Adipocyte (in vitro differentiated cells): Measurements from ENCODE around the gene NIF3L1.

ENCODE experiments used
- DNase-seq: peaks from one replicate; pipeline ENCODE4 v3.0.0-alpha.2; 2015; ENCODE audit warnings: low read depth
- H3K27me3 ChIP-seq: replicated peaks from 2 replicates; pipeline ENCODE4 v1.7.0; 2013; ENCODE audit warnings: mild to moderate bottlenecking, low read length, moderate library complexity; ENCODE audit not compliant: control insufficient read depth, insufficient read depth
- H3K36me3 ChIP-seq: 2 replicates; pipeline ENCODE4 v1.7.0; 2013; ENCODE audit warnings: low read length, mild to moderate bottlenecking, moderate library complexity; ENCODE audit not compliant: control insufficient read depth, insufficient read depth, severe bottlenecking
- H3K4me1 ChIP-seq: 2 replicates; pipeline ENCODE4 v1.7.0; 2013; ENCODE audit warnings: mild to moderate bottlenecking, low read length, moderate library complexity; ENCODE audit not compliant: control insufficient read depth, insufficient read depth
- H3K4me3 ChIP-seq: 2 replicates; pipeline ENCODE4 v1.7.0; 2013; ENCODE audit warnings: mild to moderate bottlenecking, low read length, moderate library complexity
- H3K9ac ChIP-seq: 2 replicates; pipeline ENCODE4 v1.7.0; 2013; ENCODE audit warnings: mild to moderate bottlenecking, low read length, moderate library complexity
- H3K9me3 ChIP-seq: 2 replicates; pipeline ENCODE4 v1.7.0; 2013; ENCODE audit warnings: mild to moderate bottlenecking, low read length, moderate library complexity; ENCODE audit not compliant: control insufficient read depth

Gene NIF3L1, protein sequence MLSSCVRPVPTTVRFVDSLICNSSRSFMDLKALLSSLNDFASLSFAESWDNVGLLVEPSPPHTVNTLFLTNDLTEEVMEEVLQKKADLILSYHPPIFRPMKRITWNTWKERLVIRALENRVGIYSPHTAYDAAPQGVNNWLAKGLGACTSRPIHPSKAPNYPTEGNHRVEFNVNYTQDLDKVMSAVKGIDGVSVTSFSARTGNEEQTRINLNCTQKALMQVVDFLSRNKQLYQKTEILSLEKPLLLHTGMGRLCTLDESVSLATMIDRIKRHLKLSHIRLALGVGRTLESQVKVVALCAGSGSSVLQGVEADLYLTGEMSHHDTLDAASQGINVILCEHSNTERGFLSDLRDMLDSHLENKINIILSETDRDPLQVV

DNA sequence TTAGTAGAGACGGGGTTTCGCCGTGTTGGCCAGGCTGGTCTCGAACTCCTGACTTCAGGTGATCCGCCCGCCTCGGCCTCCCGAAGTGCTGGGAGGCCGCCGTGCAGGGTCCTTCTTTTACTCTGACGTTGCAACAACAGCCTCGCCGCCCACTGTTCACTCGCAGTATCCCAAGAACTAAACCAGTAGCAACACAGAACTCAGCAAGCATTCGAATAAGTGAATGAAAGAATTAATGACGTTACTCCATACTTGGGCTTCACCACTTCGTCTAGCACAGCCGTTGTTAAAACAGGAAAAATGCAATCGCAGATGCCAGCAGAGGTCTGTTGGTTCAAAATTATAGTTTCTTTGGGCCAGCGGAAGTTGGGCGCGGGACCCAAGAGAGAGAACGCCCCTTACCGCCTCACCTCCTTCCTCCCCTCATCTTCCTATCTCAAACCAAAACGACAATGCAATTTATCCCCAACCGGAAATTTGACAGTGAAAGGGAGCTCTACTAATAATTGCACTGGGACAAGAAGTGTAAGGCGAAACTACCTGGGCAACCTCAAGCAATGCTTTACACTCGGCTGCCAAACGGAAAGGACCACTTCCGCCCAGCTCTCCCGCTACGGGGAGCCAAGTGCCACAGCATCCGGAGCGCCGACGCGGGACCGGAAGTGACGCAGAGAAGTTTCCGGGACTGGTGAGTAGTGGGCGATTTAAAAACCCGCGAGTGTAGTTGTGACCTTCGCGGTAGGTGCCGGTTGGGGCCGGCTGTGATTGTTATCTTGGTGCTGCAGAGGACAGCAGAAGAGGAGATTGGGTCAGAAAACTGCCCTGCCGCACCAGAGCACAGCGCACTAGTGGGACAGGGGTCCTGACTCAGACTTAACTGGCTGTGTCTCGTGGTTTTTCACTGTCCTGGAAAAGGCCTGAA is at the start of gene NIF3L1, which contains the start of gene PPIL3:
Gene NIF3L1 (plus strand): TSS at position 668 of the 922 bp plus-strand sequence. CDS start 2,573 bp downstream, outside the sequence.
Gene PPIL3 (minus strand): TSS at position 374 of the 922 bp plus-strand sequence. CDS start 1,462 bp downstream, outside the sequence.
- H3K27me3 ChIP-seq, result no peaks in the 10 kb centered on the region
- peak within 1 kb of the TSS; percentile 89 for H3K4me3 ChIP-seq
- H3K4me1 ChIP-seq, result peaks cover 12% of the 10 kb centered on the region
- H3K36me3 ChIP-seq, result peaks cover 22% of the 10 kb centered on the region
- DNase-seq, result peak; percentile 99
- peak within 1 kb of the TSS; percentile 89 for H3K9ac ChIP-seq
- H3K9me3 ChIP-seq, result no peaks in the 10 kb centered on the region

DNA sequence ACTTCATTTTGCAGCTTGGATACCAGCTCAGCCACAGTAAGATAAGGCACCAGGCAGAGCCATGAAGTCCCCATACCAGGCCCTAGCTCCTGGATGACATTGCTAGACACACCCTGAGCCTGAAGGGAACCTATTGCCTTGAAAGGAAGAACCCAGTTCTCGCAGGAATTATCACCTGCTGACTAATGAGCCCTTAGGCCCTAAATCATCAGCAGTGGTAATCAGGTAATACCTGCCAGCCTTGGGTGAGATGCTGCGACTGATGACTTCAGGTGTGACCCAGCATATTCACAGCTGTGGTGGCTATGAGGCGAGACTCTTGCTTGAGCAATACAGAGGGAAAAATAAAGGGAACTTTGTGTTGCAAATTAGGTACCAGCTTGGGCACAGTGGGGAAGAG is 49.7 kb upstream of the NIF3L1 start:
- no peak overlapping the region for H3K9ac ChIP-seq
- no peak overlapping the region for H3K4me3 ChIP-seq
- H3K4me1 ChIP-seq, result no peaks in the 10 kb centered on the region
- DNase-seq, result no peak
- no peaks in the 10 kb centered on the region for H3K27me3 ChIP-seq
- H3K36me3 ChIP-seq, result no peaks in the 10 kb centered on the region
- H3K9me3 ChIP-seq, result peaks cover 9% of the 10 kb centered on the region

DNA sequence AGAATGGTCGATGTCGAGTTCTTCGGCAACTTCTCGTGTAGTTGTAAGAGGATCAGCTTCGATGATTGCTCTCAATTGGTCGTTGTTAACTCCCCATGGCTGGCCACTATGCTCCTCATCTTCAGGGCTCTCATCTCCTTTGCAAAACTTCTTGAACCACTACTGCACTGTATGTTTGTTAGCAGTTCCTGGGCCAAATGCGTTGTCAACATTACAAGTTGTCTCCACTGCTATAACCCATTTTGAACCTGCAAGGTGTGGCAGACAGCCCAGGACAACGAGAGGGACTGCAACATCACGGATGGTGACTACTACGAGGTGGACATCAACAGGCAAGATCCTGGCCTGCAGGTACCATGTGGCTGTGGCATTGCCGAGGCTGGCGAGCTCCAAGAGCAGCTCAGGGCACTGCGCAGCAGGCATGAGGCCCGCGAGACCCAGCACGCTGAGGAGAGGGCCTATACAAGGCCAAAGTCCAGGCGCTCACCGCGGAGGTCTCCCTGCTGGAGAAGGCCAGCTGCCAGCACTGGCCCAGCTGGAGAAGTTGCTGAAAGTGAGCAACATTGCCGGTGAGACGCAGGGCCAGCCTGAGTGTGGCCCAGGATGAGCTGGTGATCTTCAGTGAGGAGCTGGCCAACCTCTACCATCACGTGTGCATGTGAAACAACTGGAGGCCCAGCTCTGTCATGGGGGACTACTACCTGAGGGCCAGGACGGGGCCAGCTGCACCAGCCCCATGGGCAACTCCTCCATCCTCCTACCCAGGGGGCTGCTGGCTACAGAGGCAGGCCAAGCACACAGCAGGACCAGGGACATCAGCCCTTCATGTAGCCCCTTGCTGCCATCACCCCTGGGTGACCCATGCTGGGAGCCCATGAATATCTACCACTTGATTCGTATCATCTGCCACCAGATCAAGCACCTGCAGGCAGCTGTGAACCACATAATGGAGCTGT is 44.9 kb upstream of the NIF3L1 start:
- H3K4me1 ChIP-seq, result no peaks in the 10 kb centered on the region
- no peak for DNase-seq

DNA sequence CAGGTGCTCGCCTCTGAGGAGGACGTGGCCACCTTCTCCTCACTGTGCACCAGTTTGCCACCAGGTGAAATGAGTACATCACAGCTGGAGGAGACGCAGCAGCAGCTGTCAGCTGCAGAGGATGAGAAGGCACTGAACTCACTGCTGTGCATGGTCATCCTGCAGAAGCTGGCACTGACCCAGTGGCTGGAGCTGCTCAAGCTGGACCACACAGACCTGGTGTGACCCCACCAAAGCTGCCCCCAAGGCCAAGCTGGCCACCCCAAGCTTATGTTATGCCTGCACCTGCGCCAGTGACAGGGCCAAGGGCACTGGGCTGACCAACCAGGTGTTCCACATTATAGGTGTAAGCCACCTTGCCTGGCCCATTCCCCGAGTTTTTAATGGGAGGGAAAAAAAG is 44.0 kb upstream of the NIF3L1 start:
- no peaks in the 10 kb centered on the region for H3K4me1 ChIP-seq
- no peak overlapping the region for H3K9ac ChIP-seq
- DNase-seq, result no peak
- no peak overlapping the region for H3K4me3 ChIP-seq
- no peaks in the 10 kb centered on the region for H3K9me3 ChIP-seq
- H3K27me3 ChIP-seq, result no peaks in the 10 kb centered on the region
- H3K36me3 ChIP-seq, result no peaks in the 10 kb centered on the region

More for the DNA sequence above, 44.9 kb upstream of the NIF3L1 start:
- no peaks in the 10 kb centered on the region for H3K27me3 ChIP-seq
- H3K9me3 ChIP-seq, result no peaks in the 10 kb centered on the region
- no peak overlapping the region for H3K4me3 ChIP-seq
- no peaks in the 10 kb centered on the region for H3K36me3 ChIP-seq
- H3K9ac ChIP-seq, result no peak overlapping the region

DNA sequence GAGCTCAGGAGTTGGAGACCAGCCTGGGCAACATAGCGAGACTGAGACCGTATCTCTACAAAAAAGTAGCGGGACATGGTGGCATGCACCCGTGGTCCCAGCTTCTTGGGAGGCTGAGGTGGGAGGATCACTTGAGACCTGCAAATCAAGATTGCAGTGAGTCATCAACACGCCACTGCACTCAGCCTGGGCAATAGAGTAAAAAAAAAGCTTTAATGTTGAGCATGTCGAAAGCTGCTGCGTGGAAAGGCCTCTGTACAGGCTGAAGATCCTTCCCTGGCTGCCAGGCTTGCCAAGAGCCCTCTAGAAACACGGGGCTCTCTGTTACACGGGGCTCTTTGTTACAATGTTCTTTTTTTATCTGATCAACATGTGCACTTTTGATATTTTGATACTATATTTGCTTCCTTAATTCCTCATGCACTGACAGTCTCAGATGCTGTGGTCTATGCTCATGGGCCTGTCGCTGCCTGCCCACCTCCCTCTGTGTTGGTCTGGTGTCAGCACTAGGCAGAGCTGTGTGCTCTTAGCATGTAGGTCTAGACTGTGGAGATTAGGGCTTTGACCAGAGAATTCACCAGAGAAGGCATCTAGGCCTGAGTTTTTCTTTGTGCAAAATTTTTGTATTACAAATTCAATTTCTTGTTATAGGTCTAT is 43.4 kb upstream of the NIF3L1 start:
- Histone ChIP-seq H3K9me3 (no peaks in the 10 kb centered on the region), H3K4me3 (no peak overlapping the region), H3K4me1 (no peaks in the 10 kb centered on the region), H3K27me3 (no peaks in the 10 kb centered on the region), H3K9ac (no peak overlapping the region), H3K36me3 (peaks cover 5% of the 10 kb centered on the region)
- DNase-seq, result no peak

DNA sequence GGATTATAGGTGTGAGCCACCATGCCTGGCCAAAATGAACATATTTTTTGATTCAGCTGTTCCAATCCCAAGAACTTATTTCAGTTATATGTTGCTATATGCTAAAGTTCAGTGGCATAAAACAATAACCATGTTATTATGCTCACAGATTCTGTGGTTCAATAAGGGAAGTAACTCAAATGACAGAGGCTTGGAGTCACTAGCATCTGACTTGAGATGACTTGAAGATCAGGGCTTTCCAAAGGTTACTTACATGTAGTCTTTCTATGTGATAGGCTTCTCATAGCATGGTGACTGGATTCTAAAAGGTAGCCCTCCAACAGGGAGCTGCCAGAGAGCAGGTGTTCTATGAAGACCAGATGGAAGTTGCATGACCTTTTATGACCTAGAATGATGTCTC is 41.9 kb upstream of the NIF3L1 start:
- Histone ChIP-seq H3K36me3 (peaks cover 20% of the 10 kb centered on the region), H3K4me1 (no peaks in the 10 kb centered on the region), H3K4me3 (no peak overlapping the region), H3K9me3 (no peaks in the 10 kb centered on the region), H3K27me3 (no peaks in the 10 kb centered on the region), H3K9ac (no peak overlapping the region)
- DNase-seq, result no peak

DNA sequence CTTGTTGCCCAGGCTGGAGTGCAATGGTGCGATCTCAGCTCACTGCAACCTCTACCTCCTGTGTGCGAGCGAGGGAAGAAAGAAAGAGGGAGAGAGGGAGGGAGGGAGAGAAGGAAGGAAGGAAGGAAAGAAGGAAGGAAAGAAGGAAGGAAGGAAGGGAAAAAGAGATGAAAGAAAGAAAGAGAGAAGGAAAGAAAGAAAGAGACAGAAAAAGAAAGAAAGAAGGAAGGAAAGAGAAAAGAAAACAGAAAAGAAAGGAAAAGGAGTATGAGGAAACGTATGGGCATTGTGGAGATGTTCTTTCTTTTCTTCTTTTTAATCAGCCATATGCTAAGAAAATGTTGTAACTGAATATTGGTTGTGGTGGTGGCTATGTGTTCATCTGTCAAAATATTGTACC is 41.2 kb upstream of the NIF3L1 start:
- DNase-seq, result no peak

DNA sequence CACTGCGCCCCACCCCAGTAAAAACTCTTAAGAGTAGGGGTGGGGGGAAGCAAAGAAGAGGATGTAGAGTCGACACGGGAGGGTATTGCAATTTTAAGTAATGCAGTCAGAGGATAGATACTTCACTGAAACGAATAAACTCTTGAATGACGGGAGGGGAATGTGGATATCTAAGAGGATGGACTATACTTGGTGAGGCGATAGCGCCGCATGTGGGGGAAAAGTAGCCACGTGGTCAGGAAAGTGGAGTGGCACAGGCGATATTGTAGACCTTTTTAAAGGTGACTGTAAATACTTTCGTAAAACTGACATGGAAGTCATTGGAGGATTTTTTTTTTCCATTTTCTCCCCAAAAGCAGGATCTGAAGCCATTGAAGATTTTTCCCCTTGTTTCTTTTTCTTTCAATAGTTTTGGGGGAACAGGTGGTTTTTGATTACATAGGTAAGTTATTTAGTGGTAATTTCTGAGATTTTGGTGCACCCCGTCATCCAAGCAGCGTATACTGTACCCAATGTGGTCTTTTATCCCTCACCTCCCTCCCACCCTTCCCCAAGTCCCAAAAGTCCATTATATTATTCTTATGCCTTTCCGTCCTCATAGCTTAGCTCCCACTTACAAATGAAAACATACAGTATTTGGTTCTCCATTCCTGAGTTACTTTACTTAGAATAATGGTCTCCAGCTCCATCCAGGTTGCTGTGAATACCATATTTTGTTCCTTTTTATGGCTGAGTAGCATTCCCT is 38.5 kb upstream of the NIF3L1 start:
- Histone ChIP-seq H3K4me3 (no peak overlapping the region), H3K36me3 (peaks cover 54% of the 10 kb centered on the region), H3K27me3 (no peaks in the 10 kb centered on the region), H3K4me1 (no peaks in the 10 kb centered on the region), H3K9ac (no peak overlapping the region), H3K9me3 (no peaks in the 10 kb centered on the region)
- DNase-seq, result no peak

More for the DNA sequence above, 41.2 kb upstream of the NIF3L1 start:
- Histone ChIP-seq H3K9me3 (no peaks in the 10 kb centered on the region), H3K27me3 (no peaks in the 10 kb centered on the region), H3K4me1 (no peaks in the 10 kb centered on the region), H3K9ac (no peak overlapping the region), H3K4me3 (no peak overlapping the region), H3K36me3 (peaks cover 27% of the 10 kb centered on the region)

DNA sequence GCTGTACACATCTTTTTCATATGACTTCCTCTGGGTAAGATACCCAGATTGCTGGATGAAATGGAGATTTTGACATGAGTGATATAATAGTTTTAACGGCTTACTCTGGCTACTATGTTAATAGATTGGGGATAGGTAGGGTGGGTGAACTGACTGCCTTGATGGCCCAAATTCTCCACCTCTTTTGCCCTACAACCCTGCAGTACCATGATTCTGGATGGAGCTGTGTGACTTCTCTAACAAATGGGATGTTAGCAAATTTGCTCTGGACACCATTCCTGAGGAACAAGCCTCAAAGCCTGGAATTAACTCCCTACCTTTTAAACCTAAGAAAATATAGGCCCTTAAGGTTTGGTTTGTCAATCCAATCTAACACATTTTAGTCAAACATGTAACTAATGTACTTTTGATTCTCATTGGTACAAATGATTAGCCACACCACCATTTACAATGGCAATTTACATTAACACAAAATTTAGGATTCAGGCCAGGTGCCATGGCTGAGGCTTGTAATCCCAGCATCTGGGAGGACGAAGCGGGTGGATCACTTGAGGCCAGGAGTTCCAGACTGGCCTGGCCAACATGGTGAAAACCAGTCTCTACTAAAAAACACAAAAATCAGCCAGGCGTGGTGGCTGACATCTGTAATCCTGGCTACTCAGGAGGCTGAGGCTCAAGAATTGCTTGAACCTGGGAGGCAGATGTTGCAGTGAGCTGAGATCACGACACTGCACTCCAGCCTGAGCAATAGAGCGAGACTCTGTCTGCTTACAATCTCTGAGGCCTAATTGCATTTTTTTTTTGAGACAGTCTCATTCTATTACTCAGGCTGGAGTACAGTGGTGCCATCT is 37.5 kb upstream of the NIF3L1 start:
- no peaks in the 10 kb centered on the region for H3K4me1 ChIP-seq
- H3K9me3 ChIP-seq, result no peaks in the 10 kb centered on the region
- no peak for DNase-seq
- no peaks in the 10 kb centered on the region for H3K27me3 ChIP-seq
- no peak overlapping the region for H3K9ac ChIP-seq
- peaks cover 63% of the 10 kb centered on the region for H3K36me3 ChIP-seq
- H3K4me3 ChIP-seq, result no peak overlapping the region
